Measurements from ENCODE around the gene FFAR4.
"Not testable (repeated sequence)": the region's sequence is repeated elsewhere in the genome, so short reads cannot be mapped to it uniquely, and the experiment has no call there.

FFAR4 gene

DNA sequence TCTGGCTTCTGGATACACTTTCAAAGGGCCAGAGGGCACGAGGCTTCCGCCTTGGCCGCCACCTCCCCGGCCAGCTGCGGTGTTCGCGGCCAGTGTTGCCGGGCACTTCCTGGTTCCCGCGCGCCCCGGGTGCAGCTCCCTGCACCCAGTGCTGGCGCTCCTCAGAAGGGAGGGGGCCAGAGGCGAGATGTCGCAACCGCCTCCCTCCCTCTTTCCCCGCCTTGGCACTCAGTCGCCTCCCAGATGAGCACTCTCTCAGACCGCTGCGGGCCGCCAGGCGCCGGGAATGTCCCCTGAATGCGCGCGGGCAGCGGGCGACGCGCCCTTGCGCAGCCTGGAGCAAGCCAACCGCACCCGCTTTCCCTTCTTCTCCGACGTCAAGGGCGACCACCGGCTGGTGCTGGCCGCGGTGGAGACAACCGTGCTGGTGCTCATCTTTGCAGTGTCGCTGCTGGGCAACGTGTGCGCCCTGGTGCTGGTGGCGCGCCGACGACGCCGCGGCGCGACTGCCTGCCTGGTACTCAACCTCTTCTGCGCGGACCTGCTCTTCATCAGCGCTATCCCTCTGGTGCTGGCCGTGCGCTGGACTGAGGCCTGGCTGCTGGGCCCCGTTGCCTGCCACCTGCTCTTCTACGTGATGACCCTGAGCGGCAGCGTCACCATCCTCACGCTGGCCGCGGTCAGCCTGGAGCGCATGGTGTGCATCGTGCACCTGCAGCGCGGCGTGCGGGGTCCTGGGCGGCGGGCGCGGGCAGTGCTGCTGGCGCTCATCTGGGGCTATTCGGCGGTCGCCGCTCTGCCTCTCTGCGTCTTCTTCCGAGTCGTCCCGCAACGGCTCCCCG, at the start of gene FFAR4:
FFAR4 (plus strand) TSS at position 231 of the 842 bp plus-strand sequence; CDS start at position 287, 56 bp downstream.
- DNase-seq, result no peak

DNA sequence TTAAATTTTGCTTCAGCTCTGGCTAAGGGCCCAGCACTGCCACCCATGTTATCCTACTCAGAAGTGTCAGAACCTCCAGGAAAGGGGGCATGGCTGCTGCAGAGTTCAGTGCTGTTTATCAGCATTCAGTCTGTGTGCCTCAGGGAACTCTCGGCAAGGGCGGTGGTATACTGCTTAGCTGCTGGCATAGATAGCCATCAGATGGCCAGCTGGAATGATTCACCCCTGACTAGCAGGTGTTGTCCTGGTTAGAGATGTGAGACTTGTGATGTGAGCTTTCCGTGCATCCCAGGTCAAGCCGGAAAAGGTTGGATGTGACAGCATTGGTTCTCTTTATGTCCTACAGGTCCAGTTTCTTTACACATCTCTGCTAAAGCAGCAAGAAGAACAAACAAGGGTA, 47.9 kb upstream of the FFAR4 start:
- DNase-seq, result no peak

DNA sequence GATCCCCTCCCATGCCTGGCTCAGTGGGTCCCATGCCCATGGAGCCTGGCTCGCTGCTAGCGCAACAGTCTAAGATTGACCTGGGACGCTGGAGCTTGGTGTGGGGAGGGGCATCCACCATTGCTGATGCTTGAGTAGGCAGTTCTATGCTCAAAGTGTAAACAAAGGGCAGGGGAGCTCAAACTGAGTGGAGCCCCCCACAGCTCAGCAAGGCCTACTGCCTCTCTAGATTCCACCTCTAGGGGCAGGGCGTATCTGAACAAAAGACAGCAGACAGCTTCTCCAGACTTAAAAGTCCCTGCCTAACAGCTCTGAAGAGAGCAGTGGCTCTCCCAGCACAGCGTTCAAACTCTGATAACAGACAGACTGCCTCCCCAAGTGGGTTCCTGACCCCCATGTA, 31.2 kb upstream of the FFAR4 start:
- DNase-seq, result no peak

DNA sequence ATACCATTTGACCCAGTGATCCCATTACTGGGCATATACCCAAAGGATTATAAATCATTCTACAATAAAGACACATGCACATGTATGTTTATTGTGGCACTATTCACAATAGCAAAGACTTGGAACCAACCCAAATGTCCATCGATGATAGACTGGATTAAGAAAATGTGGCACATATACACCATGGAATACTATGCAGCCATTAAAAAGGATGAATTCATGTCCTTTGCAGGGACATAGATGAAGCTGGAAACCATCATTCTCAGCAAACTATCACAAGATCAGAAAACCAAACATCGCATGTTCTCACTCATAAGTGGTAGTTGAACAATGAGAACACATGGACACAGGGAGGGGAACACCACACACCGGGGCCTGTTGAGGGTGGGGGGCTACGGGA, 25.6 kb upstream of the FFAR4 start:
- not testable (repeated sequence) for DNase-seq

DNA sequence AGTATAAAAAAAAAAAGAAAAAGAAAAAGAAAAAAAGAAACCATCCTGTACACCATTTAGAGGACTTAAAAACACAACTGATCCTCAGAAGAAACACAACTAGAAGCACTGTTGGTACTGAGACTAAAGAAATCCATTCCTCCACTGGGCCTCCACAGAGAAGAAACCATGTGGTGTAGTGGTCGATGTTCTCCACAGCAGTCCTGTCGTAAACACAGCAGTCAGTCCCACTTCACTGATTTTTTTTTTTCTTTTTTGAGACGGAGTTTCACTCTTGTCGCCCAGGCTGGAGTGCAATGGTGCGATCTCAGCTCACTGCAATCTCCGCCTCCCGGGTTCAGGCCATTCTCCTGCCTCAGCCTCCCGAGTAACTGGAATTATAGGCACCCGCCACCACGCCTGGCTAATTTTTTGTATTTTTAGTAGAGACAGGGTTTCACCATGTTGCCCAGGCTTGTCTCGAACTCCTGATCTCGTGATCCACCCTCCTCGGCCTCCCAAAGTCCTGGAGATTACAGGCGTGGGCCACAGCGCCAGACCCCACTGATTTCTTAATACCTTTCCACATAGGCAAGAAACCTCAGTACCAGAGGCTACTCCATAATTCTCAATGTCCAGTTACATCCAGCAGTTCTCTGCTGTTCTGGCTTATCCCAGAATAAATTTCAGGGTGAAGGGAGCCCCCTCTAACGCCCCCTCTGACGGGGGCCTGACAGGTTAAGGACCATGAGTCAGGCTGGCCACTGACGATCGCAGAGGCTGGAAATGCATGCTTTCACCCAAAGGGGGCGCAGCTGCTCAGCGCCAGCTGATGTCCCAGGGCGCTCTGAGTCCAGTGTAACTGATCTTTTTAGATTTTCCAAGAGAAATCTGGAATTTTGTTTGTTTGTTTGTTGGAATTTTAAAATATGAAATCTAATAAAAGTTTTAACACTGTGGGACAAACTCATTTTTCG, 24.8 kb upstream of the FFAR4 start:
- DNase-seq, result peak; percentile 23

DNA sequence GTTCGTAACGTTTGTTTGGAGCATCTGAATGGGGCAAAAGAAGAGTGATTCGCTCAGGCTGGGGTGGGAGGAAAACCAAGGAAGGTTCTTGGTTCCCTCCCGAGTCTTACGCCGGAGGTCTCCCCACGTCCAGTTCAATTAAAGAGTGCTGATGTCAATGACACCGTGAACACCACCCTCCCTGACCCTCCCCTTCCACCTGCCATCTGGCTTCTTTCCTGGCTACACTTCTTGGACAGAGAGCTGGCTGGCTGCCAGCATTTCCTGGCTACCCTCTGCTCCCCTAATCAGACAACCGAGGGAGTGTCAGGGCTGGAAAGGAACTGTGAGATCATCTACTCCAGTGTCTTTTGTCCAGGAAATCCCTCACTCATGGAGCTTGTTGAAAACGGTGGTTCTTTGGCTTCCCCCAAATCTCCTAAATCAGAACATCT, 24.1 kb upstream of the FFAR4 start:
- DNase-seq, result peak; percentile 7

DNA sequence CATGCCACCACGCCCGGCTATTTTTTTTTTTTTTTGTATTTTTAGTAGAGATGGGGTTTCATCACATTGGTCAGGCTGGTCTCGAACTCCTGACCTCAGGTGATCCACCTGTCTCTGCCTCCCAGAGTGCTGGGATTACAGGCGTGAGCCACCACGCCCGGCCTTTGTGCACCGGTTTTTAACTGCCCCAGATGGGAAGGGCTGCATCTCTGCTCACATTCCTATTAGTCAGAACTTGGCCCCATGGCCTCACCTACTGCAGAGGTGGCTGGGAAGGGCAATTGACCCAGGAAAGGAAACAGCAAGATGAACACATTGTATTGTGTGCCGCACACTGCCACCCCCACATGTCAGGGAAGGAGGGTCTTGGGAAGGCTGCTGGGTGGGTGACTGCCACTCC, 19.5 kb upstream of the FFAR4 start:
- DNase-seq, result not testable (repeated sequence)

DNA sequence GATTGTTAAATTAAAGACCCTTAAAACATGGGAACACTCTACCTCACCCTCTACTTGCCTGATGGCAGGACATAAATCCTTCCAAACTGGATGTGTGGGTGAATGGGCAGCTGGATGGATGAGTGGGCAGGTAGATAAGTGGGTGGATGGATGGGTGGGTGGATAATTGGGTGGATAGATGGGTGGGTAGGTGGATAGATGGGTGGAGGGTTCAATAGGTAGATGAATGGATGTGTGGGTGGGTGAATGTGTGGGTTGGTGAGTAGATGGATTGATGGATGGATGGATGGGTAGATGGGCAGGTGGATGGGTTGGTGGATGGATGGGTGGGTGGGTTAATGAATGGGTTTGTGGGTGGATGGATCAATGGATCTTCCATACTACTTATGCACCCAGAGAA, 18.9 kb upstream of the FFAR4 start:
- DNase-seq, result no peak

DNA sequence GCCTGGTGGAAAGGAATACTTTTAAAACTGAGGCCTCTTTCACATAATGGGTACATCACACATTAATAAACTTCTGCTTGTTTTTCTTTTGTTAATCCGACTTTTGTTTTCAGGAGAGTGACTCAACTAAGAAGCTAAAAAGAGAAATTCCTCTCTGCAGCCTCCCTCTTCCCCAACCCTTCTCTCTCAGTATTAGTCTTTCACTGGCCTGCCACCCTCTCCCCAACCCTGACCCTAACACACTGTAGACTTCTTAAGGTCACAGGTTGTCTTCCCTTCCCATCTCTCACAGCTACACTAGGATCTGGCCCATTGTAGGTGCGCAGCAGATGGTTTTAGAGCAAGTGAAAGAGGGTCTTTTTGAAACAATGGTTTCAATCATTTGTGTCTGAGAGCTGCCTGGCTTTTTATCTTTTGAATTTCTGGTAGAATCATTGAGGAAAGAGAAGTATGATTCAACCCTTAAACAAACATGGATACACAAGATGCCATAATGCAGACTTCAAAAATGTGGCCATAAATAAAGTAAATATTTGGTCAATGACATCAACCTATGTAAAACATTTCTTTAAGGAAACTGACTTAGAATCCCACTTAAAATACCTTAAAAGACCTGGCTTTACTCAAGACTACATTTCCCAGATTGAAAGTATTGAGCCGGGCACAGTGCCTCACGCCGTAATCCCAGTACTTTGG, 17.9 kb upstream of the FFAR4 start:
- DNase-seq, result peak; percentile 16

DNA sequence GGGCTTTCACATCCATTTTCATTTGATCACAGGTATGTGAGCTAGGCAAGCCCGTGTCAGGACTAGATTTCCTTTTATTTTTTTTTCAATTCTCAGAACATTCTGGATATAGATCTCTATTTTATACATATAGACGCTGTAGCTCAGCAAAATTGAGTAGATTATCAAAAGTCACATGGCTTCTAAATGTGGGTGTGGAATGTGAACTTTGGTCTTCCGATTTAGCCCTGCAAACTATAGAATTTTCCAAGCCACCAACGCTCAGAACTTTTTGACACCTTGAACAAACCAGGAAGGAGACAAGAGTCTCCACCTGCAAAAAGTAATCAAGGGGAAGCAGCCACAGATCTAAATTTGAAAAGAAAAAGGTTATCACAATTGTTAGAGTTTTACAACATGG, 15.9 kb upstream of the FFAR4 start:
- DNase-seq, result no peak

DNA sequence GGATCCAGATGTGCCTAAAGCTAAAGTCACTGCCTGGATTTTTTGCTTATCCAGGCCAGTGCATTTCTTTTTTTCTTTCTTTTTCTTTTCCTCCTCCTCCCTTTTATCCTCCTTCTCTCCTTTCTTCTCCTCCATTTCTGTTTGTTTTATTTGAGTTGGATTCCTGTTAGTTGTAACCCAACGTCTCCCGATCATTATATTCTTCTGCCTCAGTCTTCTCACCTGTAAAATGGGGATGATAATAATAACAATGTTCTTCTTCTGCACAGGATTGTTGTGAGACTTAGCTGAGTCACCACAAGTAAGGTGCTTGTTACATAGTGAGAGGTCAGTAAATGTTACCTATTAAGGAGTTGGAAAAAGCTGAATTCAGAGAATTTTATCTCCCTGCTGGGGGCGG, 13.7 kb upstream of the FFAR4 start:
- DNase-seq, result no peak

DNA sequence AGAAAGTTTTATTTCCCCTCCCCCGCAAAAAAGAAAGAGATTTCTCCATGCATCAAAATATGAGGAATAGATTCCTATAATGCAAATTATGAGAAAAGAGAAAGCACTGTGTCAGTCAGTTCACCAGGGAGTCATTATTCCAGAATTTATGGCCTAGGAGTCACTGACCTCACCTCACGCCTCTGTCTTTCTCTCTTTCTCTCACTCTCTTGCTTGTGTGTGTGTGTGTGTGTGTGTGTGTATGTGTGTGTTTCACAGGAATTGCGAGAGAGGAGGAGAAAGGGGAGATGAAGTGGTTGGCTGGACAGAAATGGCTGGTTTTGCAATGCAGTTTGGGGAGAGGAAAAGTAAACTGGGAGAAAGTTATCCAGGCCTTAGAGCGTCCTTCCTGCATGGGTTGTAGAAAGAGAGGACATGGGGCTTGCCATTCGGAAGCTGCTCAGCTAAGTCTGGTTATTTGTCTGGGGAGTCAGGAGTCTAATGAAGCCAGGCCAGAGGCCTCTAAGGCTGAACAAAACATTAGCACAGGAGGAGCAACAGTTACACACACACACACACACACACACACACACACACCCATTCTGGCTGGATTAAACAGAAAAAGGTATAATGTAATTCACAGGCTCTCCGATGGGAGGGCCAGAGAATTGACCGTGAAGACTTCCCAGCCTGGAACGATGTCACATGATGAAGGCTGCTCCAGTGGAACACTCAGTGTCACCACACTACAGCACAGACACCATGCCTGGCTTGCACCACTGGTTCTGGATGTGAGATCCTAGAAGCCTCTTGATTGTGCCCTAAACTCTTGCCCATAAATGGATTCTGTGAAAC, 12.8 kb upstream of the FFAR4 start:
- peak; percentile 48 for DNase-seq

DNA sequence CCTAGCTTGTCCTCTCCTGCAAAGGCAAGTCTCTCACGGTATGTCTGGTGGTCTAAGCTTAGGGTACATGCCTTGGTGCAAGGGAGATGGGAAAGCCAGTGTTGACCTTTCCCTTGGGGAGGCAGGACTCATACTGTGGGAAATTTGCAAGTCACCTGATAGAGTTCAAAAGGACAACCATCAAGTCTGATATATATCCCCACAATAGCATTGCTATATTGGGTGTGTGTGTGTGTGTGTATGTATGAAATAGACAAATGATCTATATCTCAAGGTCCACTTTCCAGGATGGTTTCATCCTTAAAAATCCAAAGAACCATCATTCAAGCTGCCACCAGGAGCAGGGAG, 12.2 kb upstream of the FFAR4 start:
- no peak for DNase-seq

DNA sequence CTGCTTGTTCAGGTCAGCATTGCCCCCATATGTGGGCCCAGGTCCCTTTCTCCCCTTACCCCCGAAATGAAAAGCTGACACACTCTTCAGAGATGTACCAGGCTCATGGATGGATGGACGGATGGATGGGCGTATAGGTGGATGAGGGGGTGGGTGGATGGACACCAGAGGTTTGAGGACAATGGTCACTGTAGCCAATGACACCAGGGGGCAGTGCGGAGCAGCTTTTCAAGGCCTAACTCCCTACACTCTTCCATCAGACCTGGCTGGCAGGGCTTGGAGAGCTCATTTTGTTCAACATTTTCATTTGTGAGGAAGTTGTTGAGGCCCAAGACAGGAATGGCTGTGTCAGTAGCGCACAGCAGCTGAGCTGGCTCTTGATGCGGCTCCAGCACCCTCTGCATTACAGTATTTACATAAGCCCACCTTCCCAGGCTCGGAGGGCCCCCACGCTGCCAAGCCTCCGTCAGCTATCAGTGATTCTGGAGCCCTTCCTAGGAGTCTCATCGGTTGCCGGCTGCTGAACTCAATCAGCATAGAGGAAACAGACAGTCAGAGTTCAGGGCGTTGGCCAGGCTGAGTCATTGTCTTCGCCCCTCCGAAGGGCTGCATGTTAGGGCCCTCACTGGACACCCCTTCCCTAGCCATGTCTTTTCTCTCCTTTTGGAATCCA, 11.6 kb upstream of the FFAR4 start:
- peak; percentile 57 for DNase-seq

DNA sequence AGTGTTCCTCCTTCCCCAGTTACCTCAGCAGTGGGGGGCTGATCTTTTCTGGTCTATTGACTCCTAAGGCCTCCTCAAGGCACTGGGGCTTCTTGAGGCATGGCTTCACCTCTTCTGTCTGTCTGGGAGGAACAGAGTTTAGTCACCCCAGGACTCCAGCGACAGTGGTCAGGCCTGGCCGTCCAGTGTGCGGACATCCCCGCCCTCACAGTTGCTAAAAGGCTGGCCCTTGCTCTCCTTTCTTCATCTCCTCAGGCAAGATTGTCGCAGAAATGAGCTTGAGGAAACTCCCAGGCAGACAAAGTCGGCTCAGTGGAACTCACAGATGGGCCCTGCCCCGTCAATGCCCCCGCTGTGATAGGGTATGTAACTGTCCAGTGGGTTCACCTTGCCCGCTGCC, 7.0 kb upstream of the FFAR4 start:
- no peak for DNase-seq

DNA sequence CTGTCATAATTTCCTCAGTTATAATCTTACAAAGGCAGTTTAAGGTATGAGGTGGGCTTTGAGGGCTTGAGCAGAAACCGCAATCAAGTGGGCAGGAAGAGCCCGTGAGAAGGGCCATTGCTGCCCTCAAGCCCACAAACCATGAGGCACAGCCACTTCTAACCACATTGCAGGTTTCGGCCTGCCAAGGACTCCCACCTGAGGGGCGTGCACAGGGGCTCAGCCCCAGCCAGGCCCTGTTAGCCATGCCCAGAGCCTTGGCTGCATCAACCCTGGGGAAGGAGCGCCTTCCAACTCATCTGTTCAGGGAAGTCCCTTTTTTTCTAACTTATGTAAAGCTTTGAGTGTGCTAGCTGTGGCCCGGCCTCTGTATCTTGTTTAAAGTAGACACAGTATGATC, 5.9 kb upstream of the FFAR4 start:
- no peak for DNase-seq

DNA sequence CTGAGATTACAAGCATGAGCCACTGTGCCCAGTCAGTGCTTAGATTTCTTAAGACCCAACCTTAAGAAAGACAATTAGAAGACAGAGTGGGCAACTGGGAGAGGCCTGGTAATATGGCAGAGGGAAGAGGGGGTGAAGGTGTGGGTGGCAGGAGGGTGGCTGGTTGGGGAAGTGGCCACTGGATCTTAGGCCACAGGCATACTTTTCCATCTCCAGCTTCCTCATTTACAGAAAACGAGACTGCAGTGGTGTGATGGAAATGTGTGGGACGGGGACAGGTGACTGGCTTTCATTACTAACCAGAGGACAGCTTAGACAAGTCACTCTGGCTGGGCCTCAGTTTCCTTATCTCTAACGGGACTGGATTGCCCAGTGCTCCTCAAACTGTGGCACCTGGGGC, 1.0 kb upstream of the FFAR4 start:
- DNase-seq, result no peak

DNA sequence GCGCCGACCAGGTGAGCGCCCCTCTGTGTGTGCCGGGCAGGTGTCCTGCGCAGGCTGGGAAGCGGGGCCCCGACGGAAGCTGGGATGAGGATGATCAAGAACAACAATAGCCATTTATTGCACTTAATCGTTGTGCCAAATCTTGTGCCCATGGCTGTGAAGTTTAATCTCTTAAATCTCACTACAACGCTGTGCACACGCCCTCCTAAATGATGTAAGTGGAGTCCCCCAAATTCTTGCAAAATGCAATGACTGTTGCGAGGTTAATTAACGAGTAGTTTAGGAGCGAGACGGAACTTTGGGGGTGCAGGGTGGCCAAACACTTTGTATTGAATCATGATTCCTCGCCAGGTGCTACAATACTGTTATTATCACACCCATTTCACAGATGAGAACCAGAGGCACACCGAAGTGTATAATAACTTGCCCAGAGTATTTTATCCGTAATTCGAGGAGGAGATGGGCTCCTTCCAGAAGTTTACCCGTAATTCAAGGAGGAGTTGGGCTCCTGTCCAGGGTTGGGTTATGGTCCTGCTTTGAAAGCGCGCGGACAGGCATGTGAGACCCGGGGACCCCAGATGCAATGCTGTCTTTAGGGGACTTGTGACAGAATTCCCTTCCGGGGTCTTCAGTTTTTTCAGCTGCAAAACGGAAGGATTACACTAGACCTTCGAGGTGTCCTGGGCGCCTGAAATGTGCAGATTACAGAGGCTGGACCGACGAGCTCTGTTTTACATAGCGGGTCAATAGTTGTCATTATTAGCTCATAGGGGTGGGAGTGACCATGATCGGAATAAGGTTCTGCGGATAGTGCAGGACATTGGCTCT, 1.0 kb downstream of the FFAR4 start:
- no peak for DNase-seq

DNA sequence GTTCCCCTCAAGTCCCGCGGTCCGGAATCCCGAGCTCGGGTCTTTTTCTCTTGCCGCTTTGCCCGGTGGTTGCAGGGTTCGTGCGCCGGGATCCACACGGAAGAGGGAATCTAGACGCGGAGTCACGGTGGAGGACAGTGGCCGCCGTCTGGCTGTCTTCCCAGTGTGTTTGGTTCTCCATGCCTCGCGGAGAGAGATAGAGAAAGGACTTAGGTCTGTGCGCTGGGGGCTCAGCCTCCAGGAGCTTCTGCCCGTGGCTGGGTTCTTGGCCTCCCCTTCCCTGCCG, 1.6 kb downstream of the FFAR4 start:
- no peak for DNase-seq

DNA sequence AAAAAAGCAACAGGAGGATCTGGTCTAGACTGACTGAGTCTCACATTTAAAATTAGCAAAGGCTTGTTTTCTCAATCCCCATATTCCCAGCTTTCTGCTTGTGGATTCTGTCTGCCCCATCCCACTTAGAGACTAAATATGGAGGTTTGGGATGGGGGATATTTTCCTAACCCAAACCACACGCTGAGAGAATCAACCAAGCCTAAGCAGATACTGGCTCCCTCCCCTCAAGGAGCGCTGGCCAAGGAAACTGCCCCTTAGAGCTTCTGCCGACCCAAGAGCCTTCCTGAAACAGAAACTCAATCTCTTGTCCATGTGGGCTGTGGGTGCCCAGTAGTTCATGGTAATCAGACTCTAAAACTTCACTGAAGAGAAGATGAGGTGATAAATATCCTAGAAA, 3.9 kb downstream of the FFAR4 start:
- no peak for DNase-seq

DNA sequence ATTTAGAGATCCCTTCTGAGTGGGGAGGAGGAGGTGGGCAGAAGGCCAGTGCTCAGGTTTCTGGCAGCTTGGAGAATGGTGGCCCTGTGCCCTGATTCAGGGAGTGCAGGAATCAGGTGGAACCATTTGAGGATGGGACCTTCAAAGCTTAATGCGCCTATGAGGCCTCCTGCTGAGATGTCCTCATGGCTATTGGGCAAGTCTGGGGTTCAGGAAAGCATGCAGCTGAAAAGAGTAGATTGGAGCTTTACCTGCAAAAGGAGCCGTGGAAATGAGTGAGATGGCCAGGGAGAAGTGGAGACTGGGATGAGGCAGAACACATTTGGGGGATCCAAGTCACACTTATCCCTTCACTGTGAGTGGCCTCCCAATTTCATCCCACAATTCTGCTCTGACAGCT, 6.1 kb downstream of the FFAR4 start:
- no peak for DNase-seq

Measured in fibroblast of upper back skin (primary cell).